DOHH2 (cell line): ENCODE measurements around the gene MAML2.

Experiments used
- H3F3A ChIP-seq: fragments of 200-600 bp; sonication (generic), shearing (Covaris generic); 2 replicates; pipeline ENCODE4 v1.6.0; 2016; ENCODE audit warnings: antibody characterized with exemption, mild to moderate bottlenecking; ENCODE audit not compliant: control insufficient read depth, insufficient read depth
- H3K27ac ChIP-seq: fragments of 200-600 bp; sonication (generic); 2 replicates; pipeline ENCODE4 v1.5.1; 2014; ENCODE audit warnings: low read depth, mild to moderate bottlenecking, low read length, moderate library complexity
- H3K27me3 ChIP-seq: fragments of 200-600 bp; sonication (generic); 2 replicates; pipeline ENCODE4 v1.6.1; 2014; ENCODE audit warnings: mild to moderate bottlenecking, low read length, mixed read lengths; ENCODE audit not compliant: control insufficient read depth
- H3K36me3 ChIP-seq: fragments of 200-600 bp; sonication (generic); 2 replicates; pipeline ENCODE4 v1.6.1; 2014; ENCODE audit warnings: mild to moderate bottlenecking, low read length, moderate library complexity, mixed read lengths; ENCODE audit not compliant: control insufficient read depth
- H3K4me1 ChIP-seq: fragments of 200-600 bp; sonication (generic); 2 replicates; pipeline ENCODE4 v1.6.1; 2014; ENCODE audit warnings: mild to moderate bottlenecking, low read length, mixed read lengths; ENCODE audit not compliant: control insufficient read depth
- H3K4me2 ChIP-seq: fragments of 200-600 bp; sonication (generic); 2 replicates; pipeline ENCODE4 v1.6.0; 2014; ENCODE audit warnings: mild to moderate bottlenecking, low read length, moderate library complexity
- H3K4me3 ChIP-seq: fragments of 200-600 bp; sonication (generic); 2 replicates; pipeline ENCODE4 v1.5.1; 2014; ENCODE audit warnings: mild to moderate bottlenecking, low read length, mixed read lengths
- H3K79me2 ChIP-seq: fragments of 200-600 bp; sonication (generic); 2 replicates; pipeline ENCODE4 v1.6.1; 2014; ENCODE audit warnings: mild to moderate bottlenecking, low read length, mixed read lengths; ENCODE audit not compliant: control insufficient read depth
- H3K9me2 ChIP-seq: fragments of 200-600 bp; sonication (generic); replicated peaks from 2 replicates; pipeline ENCODE4 v1.6.1; 2014; ENCODE audit warnings: mild to moderate bottlenecking, low read length, mixed read lengths; ENCODE audit not compliant: control insufficient read depth
- H3K9me3 ChIP-seq: fragments of 200-600 bp; sonication (generic); 2 replicates; pipeline ENCODE4 v1.6.1; 2014; ENCODE audit warnings: antibody characterized with exemption, low read length, mixed read lengths; ENCODE audit not compliant: control insufficient read depth, insufficient read depth
- H4K20me1 ChIP-seq: fragments of 200-600 bp; sonication (generic); 2 replicates; pipeline ENCODE4 v1.6.0; 2014; ENCODE audit warnings: low read depth, mild to moderate bottlenecking, antibody characterized with exemption, low read length, moderate library complexity; ENCODE audit not compliant: control insufficient read depth, insufficient read depth
- EZH2phosphoT487 ChIP-seq: fragments of 200-600 bp; sonication (generic); IDR thresholded peaks from 2 replicates; pipeline ENCODE4 v1.6.1; 2017; ENCODE audit warnings: borderline replicate concordance, mild to moderate bottlenecking, antibody characterized with exemption, low read length, moderate library complexity, mixed read lengths
- TF ChIP-seq, protein P1 (sequence below): fragments of 200-600 bp; sonication (generic); IDR thresholded peaks from one replicate; pipeline ENCODE4 v1.5.1; 2014; ENCODE audit warnings: antibody characterized with exemption, mild to moderate bottlenecking, low read depth, low read length; ENCODE audit not compliant: poor library complexity, severe bottlenecking

MAML2 gene

DNA sequence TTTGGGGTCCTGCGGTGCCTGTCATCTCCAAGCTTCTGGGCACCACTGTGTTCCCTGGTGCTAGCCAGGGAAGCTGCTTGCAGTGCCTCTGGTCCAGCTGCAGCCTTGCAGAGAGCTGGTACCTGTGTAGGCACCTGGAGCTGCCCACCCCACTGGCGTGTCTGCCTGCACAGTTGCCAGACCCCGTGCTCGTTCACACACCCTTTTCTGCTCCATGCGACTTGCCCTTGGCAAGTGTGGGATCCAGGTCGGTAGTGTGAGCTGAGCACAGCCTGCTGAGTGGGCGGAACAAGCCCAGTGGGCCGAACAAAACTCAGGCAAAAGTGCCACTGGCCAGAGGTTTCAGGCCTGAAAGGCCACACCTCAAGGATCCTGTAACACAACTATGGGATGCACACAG, 272.5 kb downstream of the MAML2 start:
- Histone ChIP-seq H3K4me1 (no peaks in the 10 kb centered on the region), H3K9me3 (no peaks in the 10 kb centered on the region), H4K20me1 (no peaks in the 10 kb centered on the region), H3F3A (no peaks in the 10 kb centered on the region), H3K4me3 (no peak overlapping the region), H3K4me2 (no peak overlapping the region), H3K79me2 (no peaks in the 10 kb centered on the region), H3K9me2 (no peaks in the 10 kb centered on the region), H3K27me3 (peaks cover 7% of the 10 kb centered on the region; the same call in 1 of the 2 replicates), H3K36me3 (no peaks in the 10 kb centered on the region), H3K27ac (no peak overlapping the region)
- TF ChIP-seq, protein P1, sequence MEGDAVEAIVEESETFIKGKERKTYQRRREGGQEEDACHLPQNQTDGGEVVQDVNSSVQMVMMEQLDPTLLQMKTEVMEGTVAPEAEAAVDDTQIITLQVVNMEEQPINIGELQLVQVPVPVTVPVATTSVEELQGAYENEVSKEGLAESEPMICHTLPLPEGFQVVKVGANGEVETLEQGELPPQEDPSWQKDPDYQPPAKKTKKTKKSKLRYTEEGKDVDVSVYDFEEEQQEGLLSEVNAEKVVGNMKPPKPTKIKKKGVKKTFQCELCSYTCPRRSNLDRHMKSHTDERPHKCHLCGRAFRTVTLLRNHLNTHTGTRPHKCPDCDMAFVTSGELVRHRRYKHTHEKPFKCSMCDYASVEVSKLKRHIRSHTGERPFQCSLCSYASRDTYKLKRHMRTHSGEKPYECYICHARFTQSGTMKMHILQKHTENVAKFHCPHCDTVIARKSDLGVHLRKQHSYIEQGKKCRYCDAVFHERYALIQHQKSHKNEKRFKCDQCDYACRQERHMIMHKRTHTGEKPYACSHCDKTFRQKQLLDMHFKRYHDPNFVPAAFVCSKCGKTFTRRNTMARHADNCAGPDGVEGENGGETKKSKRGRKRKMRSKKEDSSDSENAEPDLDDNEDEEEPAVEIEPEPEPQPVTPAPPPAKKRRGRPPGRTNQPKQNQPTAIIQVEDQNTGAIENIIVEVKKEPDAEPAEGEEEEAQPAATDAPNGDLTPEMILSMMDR, result no peak
- TF ChIP-seq EZH2phosphoT487, result no peak

DNA sequence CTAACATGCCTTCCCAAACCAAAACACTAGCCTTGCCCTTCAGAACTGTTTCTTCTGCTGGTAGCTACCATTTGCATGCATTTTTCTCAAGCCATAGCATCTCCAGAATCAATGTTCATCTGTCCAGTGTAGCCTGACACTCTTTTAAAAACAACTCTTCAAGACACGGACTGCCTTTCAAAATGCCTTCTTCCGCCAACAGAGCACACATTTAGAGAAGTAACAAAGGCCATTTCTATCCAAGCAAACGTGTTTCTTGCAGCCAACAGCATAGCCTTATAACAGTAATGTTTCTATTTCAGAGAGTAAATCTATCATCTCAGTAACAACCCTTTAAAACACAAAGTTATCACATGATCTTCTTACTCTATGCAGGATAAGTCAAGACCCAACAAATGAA, 275.8 kb downstream of the MAML2 start:
- Histone ChIP-seq H3K36me3 (no peaks in the 10 kb centered on the region), H3K79me2 (no peaks in the 10 kb centered on the region), H3K27me3 (0 out of 2 replicates have a peak, but pooled peaks cover 4% of the 10 kb centered on the region), H3K27ac (no peak overlapping the region), H3K4me2 (no peak overlapping the region), H3F3A (no peaks in the 10 kb centered on the region), H3K4me3 (no peak overlapping the region), H3K9me2 (no peaks in the 10 kb centered on the region), H3K4me1 (no peaks in the 10 kb centered on the region), H4K20me1 (no peaks in the 10 kb centered on the region), H3K9me3 (no peaks in the 10 kb centered on the region; the same call in 1 of the 2 replicates)
- TF ChIP-seq EZH2phosphoT487, result no peak
- TF ChIP-seq, protein P1, result no peak

DNA sequence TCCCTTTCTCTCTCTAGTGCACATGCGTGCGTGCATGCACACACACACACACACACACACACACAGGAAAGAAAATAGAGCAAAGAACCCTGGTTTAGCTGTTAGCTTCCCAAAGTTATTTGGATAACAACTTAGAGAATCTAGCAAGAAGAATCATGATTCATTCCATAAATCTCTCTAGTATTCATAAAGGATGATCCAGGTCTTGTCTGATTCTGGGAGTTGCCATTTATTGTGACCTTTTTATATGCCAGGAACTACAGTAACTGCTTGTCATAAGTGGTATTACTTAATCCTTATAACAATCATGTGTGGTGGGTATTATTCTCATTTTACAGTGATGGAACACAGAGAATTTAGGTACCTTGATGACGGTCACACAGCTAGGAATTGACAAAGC, 277.6 kb downstream of the MAML2 start:
- H3K27me3 ChIP-seq, result 0 out of 2 replicates have a peak, but pooled peaks cover 4% of the 10 kb centered on the region
- no peak overlapping the region for H3K4me2 ChIP-seq
- TF ChIP-seq, protein P1, result no peak
- no peak for TF ChIP-seq EZH2phosphoT487
- H3K27ac ChIP-seq, result no peak overlapping the region
- H3K9me2 ChIP-seq, result no peaks in the 10 kb centered on the region
- no peaks in the 10 kb centered on the region for H3F3A ChIP-seq
- H3K36me3 ChIP-seq, result no peaks in the 10 kb centered on the region
- no peaks in the 10 kb centered on the region for H3K4me1 ChIP-seq
- no peaks in the 10 kb centered on the region; the same call in 1 of the 2 replicates for H3K9me3 ChIP-seq
- H3K79me2 ChIP-seq, result no peaks in the 10 kb centered on the region
- H4K20me1 ChIP-seq, result no peaks in the 10 kb centered on the region
- H3K4me3 ChIP-seq, result no peak overlapping the region
